Measurements from ENCODE around the gene KPNA1.

GRCh38 chr3:122548619-122549018 lies 33.9 kb upstream of the KPNA1 start:
- no peak for TF ChIP-seq CTCF (IDR thresholded peaks at IDR 0.05; ENCODE audit: low read depth, low read length, missing input control)
- no peak for TF ChIP-seq GABPA (IDR thresholded peaks at IDR 0.05 in 1 of 2, conservative IDR thresholded peaks at IDR 0.05 in 1 of 2)
- TF ChIP-seq REST (IDR thresholded peaks at IDR 0.05), result no peak
- TF ChIP-seq TAF1 (conservative IDR thresholded peaks at IDR 0.05), result no peak
- no peak for TF ChIP-seq RXRA (IDR thresholded peaks at IDR 0.05)
